WTC11 (cell line): ENCODE measurements around the gene MFAP3L.

Source experiments
- ARID4B ChIP-seq: sonication (generic); formaldehyde crosslinking; IDR thresholded peaks from 2 replicates; pipeline ENCODE4 v1.8.0; 2023; ENCODE audit warnings: missing genetic modification reagents, mild to moderate bottlenecking, borderline replicate concordance
- ATF3 ChIP-seq: sonication (generic); formaldehyde crosslinking; conservative IDR thresholded peaks from 2 replicates; pipeline ENCODE4 v1.8.1; 2022; ENCODE audit warnings: mild to moderate bottlenecking, missing genetic modification reagents
- CTCF ChIP-seq: fragments of 200-600 bp; IDR thresholded peaks from 2 replicates; pipeline ENCODE4 v1.8.0; 2022; ENCODE audit warnings: antibody characterized with exemption
- HMGXB4 ChIP-seq: sonication (generic); formaldehyde crosslinking; IDR thresholded peaks from 2 replicates; pipeline ENCODE4 v1.8.1; 2023; ENCODE audit warnings: mild to moderate bottlenecking, moderate library complexity, missing genetic modification reagents

GRCh38 chr4:169952236-169953002 lies 73.8 kb downstream of the MFAP3L start:
- TF ChIP-seq CTCF (no peak), ATF3 (CRISPR knock-in tag) (no peak), ARID4B (CRISPR knock-in tag) (no peak), HMGXB4 (CRISPR knock-in tag) (no peak)
